RPMI8226 (cell line): ENCODE measurements around the gene FAF1.

Source experiments
- DNase-seq: peaks from one replicate; pipeline ENCODE4 v3.0.0-alpha.2; 2015

Gene FAF1

DNA sequence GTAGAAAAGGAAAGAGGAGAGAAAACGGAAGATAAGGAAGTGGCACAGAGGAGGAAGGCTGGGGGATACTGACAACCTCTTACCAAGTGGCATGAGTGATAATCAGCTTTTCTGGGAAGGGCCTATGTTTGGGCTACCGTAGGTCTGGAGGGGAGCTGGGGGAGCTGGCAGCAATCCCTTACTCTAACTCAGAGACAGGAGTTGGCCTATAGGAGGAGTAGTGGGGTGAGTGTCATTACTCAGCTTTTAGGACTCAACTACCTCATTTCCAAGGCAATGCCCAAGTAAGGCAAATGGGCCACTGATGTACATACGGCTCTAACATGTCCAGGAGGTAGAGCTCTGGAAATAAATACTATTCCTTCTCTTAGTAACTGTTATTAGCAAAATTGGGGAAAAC is 488.1 kb downstream of the FAF1 start:
- no peak for DNase-seq

DNA sequence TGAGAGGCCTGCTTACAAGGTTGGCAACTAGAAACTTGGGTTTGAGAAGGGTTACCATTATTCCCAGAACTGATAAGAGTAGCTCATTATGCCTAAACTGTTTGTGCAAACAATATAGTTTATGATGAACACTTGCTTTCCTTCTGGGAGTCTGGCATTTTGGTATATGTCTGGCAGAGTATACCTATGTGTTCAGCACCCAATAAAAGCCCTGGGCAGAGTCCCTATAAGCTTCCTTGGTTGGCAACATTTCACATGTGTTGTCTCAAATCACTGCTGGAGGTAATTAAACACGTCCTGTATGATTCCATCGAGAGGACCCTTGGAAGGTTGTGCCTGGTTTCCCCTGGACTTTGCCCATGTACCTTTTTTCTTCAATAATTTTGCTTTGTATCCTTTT is 497.1 kb downstream of the FAF1 start:
- no peak for DNase-seq

DNA sequence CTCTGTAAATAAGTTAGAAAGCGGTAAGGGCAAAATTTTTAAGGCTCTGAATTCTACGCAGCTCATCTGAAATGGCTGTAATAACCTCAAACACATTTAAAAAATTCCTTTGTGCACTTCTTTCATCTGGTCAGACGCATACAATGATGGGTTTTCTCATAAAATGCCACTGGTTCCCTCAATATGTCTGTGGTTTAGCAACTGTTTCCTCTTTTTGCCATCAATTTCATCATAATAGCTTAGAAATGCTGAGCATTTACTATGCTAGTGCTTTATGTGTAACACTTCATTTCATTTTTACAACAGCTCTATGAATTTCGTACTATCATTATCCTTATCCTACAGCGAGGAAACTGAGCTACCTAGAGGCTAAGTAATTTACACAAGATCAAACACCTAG is 501.6 kb downstream of the FAF1 start:
- no peak for DNase-seq

DNA sequence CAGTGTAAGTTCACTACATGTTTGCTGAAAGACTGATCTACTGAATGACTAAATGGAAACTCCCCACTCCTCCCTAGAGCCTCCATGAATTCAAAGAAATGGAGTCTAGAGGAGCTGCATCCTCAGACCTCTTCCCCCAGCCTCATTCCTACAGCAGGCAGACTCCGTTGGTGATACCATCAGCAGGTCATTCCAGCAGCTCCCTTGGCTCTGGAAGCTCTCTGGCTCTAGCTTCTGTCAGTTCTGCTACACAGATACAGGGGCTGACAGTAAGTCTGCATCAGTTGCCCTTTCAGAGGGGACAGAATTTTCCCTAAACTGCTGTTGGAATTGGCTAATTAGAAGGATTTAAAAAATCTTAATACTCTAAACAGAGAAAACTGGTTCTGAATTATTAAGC is 505.2 kb downstream of the FAF1 start:
- DNase-seq, result no peak

DNA sequence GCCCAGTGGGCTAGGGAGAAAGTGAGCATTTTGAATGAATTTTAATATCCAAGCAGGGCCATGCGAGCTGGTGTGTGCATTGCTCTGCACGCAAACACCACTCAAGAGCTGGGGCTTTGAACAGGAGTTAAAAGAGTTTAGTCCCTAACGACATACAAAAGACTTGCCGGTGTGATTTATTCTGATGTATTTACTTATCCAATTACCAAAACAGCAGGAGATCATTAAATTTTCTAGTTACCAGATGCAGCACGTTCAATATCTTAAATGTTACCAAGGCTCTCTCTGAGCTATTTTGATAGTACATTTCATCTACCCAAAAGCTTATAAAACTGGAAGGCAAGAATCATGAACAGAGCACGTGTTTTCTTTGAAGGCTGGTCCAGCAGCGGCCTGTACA is 506.8 kb downstream of the FAF1 start:
- DNase-seq, result no peak

DNA sequence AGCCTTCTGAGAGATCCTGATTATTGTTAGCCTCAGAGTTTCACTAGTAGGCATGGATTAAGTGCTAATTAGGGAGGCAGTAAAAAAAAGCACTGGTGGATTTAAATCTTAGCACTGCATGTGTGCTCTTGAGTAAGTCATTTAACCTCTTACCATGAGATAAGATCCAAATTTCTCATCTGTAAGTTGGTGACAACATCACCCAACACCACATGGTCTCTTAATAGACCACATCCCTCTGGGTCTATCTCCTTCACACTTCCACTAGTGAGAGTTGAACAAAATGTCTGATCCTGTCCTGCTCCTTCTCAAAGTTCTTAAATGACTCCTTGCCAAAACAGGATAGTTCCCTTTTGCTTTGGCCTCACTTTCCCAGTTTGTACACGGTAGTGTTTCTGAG is 507.4 kb downstream of the FAF1 start:
- no peak for DNase-seq

DNA sequence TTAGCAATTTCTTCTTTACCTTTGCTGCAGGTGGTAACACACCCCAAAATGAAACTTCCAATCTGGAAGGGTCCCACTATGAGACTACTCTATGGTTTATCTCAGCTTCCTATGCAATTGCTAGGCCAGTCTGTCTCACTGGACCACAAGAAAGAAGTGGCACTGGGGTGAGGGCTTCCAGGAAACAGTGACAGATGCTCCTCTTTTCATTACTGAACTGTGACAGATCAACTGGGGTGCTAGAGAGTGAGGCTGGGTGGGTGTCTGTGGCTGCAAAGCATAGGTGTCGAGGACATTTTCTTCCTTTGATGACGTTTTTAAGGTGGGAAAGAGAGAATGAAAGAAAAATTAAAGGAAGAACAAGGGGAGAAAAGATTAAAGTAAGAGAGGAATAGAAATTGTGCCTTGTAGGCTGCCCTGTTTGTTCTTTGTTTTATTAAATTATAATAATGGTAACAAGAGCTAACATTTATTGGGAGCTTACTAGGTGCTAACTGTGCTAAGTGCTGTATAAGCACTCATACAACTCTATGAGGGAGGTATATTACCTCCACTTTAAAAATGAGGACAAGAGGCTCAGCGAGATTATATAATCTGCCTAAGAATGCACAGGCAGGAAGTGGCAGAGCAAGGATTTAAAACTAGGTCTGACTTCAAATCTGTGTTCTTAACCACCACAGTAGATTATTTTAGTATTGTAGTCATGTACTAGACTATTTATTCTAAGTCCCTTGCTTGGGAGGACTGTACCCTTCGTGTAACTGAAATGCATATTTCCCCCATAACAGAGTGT is 509.0 kb downstream of the FAF1 start:
- no peak for DNase-seq

DNA sequence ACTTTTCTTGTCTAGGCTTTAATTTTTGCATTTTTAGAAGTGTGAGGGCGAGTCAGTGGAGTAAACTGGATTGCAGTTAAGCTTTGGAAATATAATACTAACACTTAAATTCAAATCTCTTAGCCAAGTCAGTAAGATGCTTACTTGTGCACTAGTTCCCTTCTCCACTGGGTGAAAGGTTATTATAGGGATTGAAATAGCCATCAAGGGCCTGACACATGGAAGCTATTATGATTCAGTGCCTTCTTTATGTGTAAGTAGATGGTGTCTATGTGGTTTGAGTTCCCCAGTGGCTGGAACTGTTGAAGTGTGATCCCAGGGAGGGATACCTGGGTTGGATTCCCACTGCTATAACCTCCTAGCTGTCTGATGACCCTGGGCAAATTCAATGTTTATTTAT is 512.1 kb downstream of the FAF1 start:
- no peak for DNase-seq

DNA sequence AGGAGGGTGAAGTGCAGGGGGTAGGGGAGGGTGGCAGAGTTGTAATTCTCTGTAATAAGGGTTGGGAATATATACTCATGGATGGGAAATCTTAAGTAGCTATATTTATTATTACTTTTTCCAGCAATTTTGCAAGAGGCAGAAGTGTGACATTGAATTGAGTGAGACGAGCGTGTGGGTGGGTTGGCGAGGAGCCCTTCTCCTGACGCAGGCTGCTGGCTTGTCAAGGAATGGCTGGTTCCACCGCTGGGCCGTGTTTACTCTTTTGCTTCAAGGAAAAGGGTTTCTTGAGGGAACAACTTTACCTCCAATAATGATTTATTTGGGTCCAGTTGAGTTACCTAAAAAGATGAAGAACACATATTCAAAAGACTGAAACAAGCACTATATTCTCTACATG is 518.9 kb downstream of the FAF1 start:
- no peak for DNase-seq

DNA sequence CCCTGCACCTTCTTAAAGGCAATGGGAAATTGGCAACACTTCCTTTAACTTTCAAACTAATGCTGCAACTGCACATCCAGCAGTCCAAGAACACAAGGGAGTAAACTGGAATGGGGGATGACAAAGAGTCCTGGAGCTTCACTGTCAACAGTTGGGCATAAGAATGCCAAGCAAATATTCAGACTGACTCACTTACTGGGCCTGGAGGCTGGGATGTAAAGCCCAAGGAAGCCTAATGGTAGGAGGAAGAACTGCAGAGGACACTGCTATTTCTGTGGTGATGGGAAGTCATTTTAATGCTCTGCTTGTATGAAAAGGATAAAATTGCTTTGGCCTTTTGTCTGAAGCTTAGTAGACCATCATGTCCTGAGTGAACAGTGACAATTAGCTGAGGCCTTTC is 521.1 kb downstream of the FAF1 start:
- DNase-seq, result no peak

DNA sequence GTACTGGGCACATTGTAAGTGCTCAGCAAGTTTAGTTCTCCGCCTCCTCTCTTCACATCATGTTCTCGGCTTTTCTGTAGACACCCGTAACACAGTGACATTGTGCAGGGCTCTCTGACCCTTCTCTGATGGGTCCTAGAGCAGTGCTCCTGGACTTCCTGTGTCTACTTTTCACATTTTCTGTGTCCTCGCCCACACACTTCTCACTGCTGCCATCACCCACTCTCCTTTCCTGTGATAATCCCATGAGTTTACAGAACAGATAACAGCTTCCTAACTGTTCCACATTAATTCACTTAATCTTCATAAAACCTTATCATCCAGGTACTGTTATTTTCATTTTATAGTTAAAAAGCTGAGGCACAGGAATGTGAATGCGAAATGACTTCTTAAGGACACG is 523.6 kb downstream of the FAF1 start:
- DNase-seq, result no peak

DNA sequence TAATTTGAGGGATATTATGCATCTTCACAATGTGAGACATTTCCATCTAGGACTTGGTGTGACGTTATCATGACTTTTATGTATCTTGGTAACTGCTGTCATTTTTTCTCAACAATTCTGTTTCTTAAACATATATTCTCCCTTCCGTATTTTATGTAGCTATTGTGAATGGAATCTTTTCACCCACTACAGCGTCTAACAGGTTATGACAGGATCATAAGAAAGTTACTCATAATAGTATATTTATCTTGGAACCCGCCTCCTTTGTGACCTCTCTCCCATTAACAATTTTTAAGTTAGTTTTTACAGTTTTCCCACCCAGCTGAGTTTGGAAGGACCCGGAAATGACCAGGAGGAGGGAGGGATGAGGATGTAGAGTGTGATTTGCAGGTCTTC is 530.1 kb downstream of the FAF1 start:
- DNase-seq, result no peak

DNA sequence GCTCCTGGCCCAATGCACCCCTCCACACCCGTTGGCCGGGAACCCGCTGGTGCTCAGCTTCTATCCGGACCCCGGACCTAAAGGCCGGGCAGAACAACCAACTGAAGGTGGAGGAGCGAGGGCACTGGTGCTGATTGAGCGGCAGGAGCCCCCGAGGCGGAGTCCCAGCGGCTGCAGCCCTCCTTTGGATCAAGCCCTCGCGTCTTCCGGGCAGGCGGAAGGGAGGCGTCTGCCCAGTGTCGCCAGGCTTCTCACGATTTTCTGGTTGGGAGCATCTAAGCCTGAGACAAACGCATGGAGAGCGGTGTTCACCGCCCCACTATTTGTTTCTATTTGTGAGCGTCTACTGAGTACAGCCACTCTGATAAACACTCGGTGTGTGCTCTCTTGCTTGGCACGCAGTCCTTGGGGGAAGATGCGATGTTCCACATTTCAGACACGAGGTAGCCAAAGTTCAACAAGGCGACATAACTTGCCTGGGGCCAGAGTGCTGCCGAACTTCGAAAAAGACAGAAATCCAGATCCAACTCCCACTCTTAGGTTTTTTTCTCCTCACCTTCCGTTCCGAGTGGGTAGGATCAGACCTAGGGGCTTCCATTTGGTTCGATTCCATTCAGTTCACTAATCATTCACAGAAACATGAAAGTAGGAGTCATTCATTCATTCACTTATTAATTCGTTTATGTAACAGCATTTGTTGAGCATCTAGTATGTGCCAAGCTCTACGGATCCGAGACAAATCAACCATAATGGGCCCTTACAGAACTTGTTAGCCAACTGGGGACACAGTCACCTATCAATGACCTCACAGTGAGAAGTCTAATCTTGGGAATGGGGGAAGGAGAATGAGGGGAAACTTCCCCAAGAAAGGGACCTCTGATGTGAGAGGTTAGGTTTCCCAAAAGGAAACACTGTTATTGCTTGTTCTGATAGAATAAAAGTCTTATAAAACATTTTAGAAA is 532.0 kb downstream of the FAF1 start:
- no peak for DNase-seq

DNA sequence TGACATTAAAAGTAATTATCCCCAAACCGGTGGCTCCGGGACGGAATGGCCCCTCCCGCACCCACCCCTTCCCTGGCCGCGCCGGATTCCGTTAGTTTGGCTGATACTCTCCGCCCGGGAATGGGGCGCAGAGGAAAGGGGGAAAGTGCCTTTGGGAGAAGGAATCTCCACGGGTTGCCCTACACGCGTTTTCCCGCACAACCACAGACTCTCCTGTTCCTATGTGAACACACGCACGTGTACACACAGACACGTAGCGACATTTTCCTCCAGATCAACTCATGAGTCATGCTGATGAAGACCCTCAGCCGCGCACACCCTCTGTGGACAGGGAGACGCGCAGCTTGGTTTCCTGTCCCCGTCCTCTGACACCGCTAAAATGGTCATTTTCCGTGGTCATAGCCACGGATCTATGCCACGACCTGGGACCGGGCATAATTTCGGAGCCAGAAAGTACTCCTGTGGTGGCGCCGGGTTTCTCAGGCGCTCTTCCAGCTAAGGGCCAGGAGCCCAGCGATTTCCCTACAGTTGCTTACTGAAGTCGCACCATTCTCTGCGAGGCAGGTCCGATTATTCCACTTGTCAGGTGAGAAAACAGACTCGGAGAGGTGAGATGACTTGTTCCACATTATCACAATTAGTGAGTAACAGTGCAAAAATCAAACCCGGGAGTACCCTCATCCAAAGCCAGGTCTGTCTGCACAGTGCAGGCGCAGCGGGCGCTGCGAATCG is 532.8 kb downstream of the FAF1 start:
- DNase-seq, result no peak

DNA sequence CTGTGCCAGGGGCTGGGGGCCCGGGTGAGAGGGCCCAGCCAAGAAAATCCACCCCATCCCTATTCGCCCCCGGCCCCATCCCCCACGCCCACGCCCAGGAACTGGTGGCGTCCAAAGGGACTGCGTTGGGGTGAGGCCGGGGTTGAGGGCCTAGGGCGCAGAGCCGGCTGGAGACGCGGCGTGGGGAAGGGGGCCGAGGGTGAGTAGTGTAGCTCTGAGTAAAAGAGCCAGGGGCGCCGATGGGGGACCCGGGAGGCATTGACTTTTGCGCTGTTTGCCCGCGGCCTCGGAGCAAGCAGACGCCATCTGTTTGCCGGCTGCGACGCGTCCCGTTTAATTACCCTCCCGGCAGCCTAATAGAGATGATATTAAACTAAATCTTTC is 533.4 kb downstream of the FAF1 start:
- DNase-seq, result no peak

DNA sequence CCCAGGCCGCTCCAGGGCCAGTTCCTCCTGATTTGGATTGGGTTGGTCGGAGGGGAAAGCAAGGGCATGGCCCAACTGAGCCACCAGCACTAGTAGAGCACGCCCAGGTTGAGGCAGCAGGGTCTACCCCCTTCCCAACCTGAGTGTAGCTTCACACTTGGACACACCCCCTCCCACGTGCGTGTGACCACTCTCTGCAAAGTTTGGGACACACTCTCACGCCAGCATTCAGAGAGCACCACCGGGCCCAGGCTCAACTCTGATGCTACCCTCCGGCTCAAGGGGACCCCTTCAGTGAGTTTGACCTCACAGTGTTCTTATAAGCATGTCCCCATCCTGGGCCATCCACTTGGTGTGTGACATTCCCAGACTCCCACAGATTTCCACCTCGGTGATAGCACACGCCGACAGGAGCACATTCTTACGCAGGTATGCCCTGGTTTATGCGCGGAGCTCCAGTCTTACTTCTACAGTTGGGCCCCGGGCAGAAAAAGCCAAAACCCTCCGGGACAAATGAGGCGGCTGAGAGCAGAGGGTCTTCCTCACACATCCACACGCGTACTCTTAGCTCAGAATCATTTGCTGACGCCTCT is 533.9 kb downstream of the FAF1 start:
- DNase-seq, result no peak

DNA sequence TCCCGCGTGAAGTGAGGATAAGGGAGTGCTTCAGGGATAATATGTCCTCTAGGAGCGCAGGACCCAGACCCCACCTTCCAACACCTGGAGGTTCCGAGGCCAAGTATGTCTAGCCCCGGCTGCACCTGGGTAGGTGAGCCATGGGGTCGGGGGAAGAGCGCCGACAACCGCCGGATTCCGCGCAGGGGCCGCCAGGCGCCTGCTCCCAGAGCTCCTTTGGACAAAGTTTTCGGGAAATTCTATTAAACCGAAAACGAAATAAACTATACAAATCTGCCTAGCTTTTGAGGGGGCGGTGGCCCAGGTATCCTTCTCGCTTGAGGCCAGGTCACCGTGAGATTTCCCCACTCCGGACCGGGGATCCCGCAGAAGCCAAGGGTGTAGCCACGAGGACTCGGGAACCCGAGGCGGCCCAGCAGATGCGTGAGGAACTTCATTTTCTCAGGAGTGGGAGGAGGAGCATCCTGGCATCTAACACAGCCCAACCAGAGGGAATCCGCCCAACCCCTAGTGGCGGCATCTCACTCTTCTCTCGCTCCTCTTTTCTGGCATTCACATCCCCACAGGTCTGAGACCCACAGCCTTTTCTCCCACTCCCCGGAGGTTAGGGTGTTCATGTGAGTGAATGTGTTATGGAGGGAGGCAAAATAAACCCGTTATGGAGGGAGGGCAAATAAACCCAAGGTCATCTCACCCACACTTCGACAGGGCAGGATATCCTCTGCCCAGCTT is 534.5 kb downstream of the FAF1 start:
- no peak for DNase-seq

DNA sequence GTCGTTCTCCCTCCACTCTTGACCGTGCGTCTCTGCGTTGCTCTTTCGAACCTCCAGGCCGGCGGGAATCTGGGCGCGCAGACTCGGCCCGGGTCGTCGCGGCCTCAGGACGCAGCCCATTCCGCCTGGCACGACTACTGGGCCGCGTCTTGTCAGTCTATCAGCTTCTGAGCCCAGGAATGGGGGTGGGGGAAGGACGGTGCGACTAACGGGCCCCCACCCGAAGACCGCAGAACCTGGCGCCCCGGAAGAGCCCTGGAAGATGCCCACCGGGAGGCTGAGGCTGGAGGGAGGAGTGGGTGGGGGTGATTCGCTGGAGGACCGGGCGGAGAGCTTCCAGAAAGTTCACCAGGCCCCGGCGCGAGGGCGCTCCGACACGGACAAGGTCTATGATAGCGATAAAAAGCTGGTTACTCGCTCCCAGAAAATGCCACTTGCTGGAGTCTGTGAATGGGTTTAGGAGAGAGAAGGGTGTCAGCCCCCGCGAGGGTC is 535.1 kb downstream of the FAF1 start:
- DNase-seq, result no peak

DNA sequence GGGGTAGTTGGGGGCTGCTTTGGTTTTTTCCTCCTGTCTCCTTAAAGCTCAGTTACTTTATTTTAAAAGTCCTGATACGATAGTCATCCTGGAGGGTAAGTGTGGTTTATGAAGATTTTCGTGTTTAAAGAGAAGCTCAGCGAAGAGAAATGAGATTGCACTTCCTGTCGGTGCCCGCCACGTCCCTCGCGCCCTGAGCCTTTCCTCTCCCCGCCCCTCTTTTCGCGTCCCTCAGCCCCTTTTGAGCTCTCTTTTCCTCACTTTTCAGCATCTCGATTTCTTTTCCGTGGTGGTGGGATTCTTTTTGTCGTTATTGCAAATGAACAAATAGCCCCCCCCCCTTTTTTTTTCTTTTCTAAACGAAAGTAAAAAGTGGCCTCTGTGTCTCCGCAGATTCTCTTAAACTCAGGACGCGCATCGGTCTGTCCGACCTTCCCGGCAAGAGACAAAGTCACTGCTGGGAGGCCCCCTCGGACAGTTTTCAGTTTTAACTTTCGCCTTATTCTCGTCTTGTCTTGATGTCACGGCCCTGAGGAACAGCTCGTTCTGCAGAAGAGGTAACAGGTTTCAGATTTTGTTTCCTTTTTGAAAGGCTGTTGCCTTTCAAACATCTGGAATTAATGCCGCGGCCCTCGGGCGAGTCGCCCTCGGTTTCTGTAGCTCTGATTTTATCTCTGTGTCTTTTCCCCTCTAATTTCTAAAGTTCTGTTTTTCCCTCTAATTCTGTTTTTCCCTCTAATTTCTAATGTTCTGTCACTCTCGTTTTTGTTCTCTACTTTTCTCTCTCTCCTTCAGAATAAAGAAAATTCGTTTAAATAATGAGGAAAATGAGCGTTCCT is 535.8 kb downstream of the FAF1 start:
- peak; percentile 11 for DNase-seq

DNA sequence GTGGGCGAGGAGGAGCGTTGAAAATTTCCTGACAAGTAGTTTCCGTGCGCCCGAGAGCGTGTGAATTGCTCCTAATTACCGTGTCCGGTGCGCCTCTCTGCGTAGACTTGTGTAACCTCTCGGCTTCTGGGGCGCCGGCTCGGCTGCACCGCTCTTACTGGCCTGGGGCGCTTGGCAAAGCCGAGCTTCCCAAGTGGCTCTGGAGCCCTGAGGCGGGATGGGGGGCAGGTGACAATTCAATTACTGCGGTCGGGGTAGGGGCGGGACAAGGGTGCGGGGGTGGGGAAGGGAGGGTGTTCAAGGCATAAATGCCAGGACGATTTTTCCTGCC is 536.4 kb downstream of the FAF1 start:
- DNase-seq, result no peak

DNA sequence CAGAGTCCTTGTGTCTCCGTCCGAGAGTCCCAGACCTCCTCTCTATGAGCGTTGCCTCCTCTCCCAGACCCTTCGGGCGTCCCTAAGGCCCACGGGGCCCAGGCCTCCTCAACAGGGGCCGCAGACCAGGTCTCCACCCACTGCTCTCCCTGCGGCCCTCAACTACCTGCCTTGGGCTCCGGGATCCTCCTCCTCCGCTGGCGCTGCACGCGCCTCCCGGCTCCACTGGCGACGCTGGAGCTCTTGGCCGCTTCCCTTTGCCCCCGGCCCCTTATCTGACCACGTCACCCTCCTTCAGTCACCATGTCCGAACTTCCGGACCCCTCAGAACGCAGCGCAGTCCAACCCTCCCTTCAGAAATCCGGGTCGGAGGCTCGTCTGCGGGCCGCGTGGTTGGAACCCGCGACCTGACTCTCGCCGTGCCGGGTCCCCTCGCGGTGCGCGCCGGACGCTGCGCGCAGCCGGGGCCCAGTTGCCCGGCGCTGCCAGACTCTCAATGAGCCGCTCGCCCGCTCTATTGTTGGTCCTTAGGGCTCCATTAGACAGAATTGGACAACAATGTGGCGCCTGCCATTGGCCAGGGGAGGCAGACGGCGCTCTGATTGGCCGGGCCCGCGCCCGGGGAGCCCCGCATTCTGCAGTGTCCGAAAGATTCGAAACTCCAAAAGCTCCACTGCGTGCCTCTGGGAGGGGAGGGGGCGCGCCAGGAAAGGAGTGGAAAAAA is 537.0 kb downstream of the FAF1 start, which contains the start of gene DMRTA2:
TSS of gene DMRTA2 (minus strand) at position 498 of the 724 bp plus-strand sequence. CDS start 1,907 bp downstream, outside the sequence.
- DNase-seq, result no peak
